SW 1271 (cell line): ENCODE measurements around the gene HOXC6.
"Not testable (repeated sequence)": the region's sequence is repeated elsewhere in the genome, so short reads cannot be mapped to it uniquely, and the experiment has no call there.

Experiments
- DNase-seq, 2 experiments: peaks; one replicate each; lab custom pipeline; 2025; lab: John Stamatoyannopoulos, UW

HOXC6 gene

GRCh38 chr12:54054742-54055194, 26.5 kb downstream of the HOXC6 start:
- DNase-seq: no peak

DNA sequence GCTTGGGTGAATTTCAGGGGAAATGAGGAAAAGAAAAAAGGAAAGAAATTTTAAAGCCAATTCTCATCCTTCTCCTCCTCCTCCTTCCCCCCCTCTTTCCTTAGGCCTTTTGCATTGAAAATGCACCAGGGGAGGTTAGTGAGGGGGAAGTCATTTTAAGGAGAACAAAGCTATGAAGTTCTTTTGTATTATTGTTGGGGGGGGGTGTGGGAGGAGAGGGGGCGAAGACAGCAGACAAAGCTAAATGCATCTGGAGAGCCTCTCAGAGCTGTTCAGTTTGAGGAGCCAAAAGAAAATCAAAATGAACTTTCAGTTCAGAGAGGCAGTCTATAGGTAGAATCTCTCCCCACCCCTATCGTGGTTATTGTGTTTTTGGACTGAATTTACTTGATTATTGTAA, 27.3 kb downstream of the HOXC6 start:
- no peak for DNase-seq

GRCh38 chr12:54056110-54056509, 27.9 kb downstream of the HOXC6 start:
- no peak for DNase-seq

GRCh38 chr12:54058128-54058768, 30.0 kb downstream of the HOXC6 start:
- DNase-seq: no peak

- DNase-seq: no peak
Observed at GRCh38 chr12:54059668-54060067, 31.4 kb downstream of the HOXC6 start.

DNA sequence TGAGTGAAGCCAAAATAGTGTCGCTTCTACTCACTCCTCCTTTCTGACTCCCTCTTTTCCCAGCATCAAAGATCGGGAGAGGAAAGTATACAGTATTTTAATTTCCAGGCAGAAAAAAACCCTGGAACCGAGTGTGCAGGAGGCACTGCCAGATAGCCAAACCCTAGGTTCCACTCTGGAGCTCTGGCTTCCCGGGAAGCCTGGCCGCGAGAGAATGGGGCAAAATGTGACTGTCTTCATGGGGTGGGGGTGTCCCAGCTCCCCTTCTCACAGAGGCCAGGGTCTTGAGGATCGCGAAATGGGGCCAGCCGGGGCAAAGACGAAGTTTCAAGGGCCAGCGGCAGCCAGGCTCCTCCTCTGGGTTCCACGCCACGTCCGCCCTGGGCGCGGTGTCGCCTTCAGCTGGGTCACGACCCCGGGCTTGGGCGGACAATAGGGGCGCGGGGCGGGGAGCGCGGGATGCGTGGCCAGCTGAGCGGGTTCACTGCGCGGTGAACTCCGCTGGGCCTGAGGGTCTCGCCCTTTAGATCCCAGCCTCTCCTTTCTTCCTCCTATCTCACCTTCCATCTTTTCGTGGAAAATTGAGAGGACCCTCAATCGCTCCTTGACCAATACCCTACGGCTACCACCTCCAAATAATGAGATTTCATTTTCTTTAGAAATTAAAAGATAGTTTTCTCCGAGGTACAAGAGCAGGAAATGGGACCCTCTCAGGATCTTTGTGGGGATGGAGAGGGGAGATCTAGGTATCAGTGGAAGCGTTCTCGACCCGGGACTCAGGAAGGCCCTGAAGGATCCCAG, 32.1 kb downstream of the HOXC6 start:
- DNase-seq: no peak

DNA sequence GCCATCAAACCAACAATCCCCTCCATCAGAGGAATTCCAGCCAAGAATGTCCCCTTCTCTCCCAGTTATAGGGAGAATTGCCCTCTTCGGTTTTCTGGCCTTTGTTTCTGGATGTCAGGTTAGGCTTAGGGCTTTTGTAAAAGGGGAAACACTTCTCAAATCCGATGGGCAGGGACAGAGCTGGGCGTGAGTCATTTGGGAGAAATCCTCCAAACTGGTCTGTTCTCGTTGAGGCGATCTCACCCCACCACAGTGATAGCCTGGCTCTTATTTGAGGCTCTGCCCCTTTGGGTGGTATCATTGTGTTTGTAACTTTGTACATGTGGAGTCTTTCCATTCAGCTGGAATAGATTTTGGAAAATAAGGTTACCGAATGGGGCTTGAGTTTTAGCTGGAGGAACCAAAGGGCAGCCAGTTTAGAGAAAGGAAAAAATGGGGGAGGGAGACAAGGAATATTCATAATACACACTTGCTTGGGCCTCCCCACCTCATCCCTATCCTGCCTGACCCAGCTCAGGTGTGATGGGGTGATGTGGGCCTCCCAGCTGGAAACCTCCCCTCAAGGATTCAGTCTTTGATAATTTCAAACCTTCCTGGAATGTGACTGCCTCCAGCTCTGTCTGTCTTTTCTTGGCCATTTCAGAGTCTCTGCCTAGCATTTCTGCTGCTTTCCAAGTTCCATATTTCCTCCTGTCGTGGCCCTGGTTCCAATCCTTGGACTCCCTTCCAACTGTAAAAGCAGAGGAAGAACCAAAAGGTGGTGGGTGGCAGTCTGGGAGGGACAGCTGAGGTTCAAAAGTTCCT, 32.9 kb downstream of the HOXC6 start:
- no peak for DNase-seq

GRCh38 chr12:54065677-54066076, 37.4 kb downstream of the HOXC6 start:
- no peak for DNase-seq

GRCh38 chr12:54066408-54066807, 38.2 kb downstream of the HOXC6 start:
- no peak for DNase-seq

- no peak for DNase-seq
Observed at GRCh38 chr12:54068418-54069070, 40.3 kb downstream of the HOXC6 start.

DNA sequence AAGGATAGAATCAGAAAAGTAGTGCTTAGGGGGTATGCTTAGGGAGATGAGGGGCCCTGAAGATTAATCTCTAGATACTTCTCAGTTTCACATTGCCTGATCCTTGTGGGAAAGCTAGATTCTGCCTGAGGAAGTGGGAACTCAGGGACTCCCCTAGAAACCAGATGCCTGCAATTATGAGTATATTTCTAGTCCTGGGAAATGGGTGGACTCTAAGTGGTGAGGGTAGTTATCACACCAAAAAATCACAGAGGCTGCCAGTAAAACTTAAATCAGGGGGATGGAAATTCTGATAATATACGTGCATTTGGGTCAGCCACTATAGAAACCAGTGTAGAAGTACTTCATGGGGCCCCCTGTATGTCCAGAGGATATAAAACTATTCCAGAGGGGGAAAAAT, 43.7 kb downstream of the HOXC6 start:
- DNase-seq: no peak

GRCh38 chr12:54074308-54074707, 46.1 kb downstream of the HOXC6 start:
- no peak for DNase-seq

GRCh38 chr12:54075409-54075808, 47.2 kb downstream of the HOXC6 start:
- no peak for DNase-seq

- DNase-seq: no peak
Observed at GRCh38 chr12:54075974-54076373, 47.7 kb downstream of the HOXC6 start.

GRCh38 chr12:54077843-54078242, 49.6 kb downstream of the HOXC6 start:
- DNase-seq: not testable (repeated sequence)

DNA sequence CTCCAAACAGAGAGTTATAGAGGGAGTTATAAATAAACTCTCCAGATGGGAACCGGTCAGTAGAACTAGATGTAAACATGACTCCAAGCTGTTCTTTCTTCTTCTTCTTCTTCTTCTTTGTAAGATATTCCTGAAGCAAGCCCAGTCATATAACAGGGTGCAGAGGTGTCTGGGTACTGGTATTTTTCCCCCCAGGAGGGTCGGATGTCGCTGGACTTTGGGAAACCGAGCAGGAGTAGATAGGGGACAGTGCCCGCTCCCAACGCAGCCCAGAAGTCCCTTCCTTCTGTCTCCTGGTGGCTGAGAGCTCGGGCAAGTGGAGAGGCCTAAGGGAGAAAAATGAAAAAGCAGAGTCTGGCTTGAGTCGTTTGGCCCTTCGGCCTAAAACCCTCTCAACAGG, 50.9 kb downstream of the HOXC6 start:
- not testable (repeated sequence) for DNase-seq
